SK-N-SH treated with all-trans-retinoic acid at 6 μM for 48 hours (cell line): ENCODE results near the gene LYPD6B.

Experiments
- ATAC-seq: fragments of 200-7000 bp; cut with Tn5 transposase; 3 replicates; pipeline ENCODE4 v1.9.1; 2020; ENCODE audit warnings: mild to moderate bottlenecking, moderate library complexity
- ARNTL ChIP-seq: fragments of 450-650 bp; formaldehyde crosslinking; IDR thresholded peaks from 2 replicates; pipeline ENCODE4 v1.5.0; 2020; ENCODE audit warnings: low read depth, mild to moderate bottlenecking, moderate library complexity, borderline replicate concordance
- BACH2 ChIP-seq: fragments of 250-450 bp; sonication (Bioruptor Pico); IDR thresholded peaks from 2 replicates; pipeline ENCODE4 v1.9.0; 2021; ENCODE audit warnings: mild to moderate bottlenecking, borderline replicate concordance
- ESRRG ChIP-seq: fragments of 250-450 bp; sonication (Bioruptor Pico); IDR thresholded peaks from 2 replicates; pipeline ENCODE4 v1.6.1; 2021; ENCODE audit warnings: mild to moderate bottlenecking
- GLIS3 ChIP-seq: fragments of 250-450 bp; sonication (Bioruptor Pico); IDR thresholded peaks from 2 replicates; pipeline ENCODE4 v1.5.0; 2020; ENCODE audit warnings: mild to moderate bottlenecking, moderate library complexity
- ISL1 ChIP-seq: fragments of 250-450 bp; sonication (Bioruptor Pico); IDR thresholded peaks from 2 replicates; pipeline ENCODE4 v2.1.2; 2022; ENCODE audit warnings: mild to moderate bottlenecking, moderate library complexity
- OSR1 ChIP-seq: fragments of 250-450 bp; sonication (Bioruptor Pico); IDR thresholded peaks from 2 replicates; pipeline ENCODE4 v1.8.0; 2022; ENCODE audit warnings: moderate library complexity, mild to moderate bottlenecking, inconsistent platforms
- PPARA ChIP-seq: fragments of 250-450 bp; sonication (Bioruptor Pico); IDR thresholded peaks from 2 replicates; pipeline ENCODE4 v1.5.0; 2020; ENCODE audit warnings: mild to moderate bottlenecking, borderline replicate concordance
- RARB ChIP-seq: fragments of 250-450 bp; sonication (Bioruptor Pico); IDR thresholded peaks from 2 replicates; pipeline ENCODE4 v1.8.0; 2021; ENCODE audit warnings: mild to moderate bottlenecking, moderate library complexity
- SNAI2 ChIP-seq: fragments of 250-450 bp; sonication (Bioruptor Pico); IDR thresholded peaks from 2 replicates; pipeline ENCODE4 v1.5.0; 2020; ENCODE audit warnings: mild to moderate bottlenecking, moderate library complexity
- TCF4 ChIP-seq: fragments of 250-450 bp; sonication (Bioruptor Pico); IDR thresholded peaks from 2 replicates; pipeline ENCODE4 v1.8.0; 2021; ENCODE audit warnings: mild to moderate bottlenecking, moderate library complexity, borderline replicate concordance
- TOX ChIP-seq: fragments of 250-450 bp; sonication (Bioruptor Pico); IDR thresholded peaks from 2 replicates; pipeline ENCODE4 v1.8.0; 2021; ENCODE audit warnings: mild to moderate bottlenecking, moderate library complexity, borderline replicate concordance
- ZC3H10 ChIP-seq: fragments of 250-450 bp; sonication (Bioruptor Pico); IDR thresholded peaks from 2 replicates; pipeline ENCODE4 v1.5.1; 2021; ENCODE audit warnings: mild to moderate bottlenecking, moderate library complexity
- ZFP3 ChIP-seq: fragments of 250-450 bp; sonication (Bioruptor Pico); IDR thresholded peaks from 2 replicates; pipeline ENCODE4 v1.5.0; 2020; ENCODE audit warnings: mild to moderate bottlenecking, moderate library complexity
- ZFP30 ChIP-seq: fragments of 450-650 bp; formaldehyde crosslinking; IDR thresholded peaks from 2 replicates; pipeline ENCODE4 v1.5.0; 2022; ENCODE audit warnings: mild to moderate bottlenecking, moderate library complexity
- ZNF565 ChIP-seq: fragments of 450-650 bp; formaldehyde crosslinking; conservative IDR thresholded peaks from 2 replicates; pipeline ENCODE4 v1.5.0; 2020; ENCODE audit warnings: low read depth, mild to moderate bottlenecking, moderate library complexity
- ZNF70 ChIP-seq: fragments of 450-650 bp; formaldehyde crosslinking; IDR thresholded peaks from 2 replicates; pipeline ENCODE4 v1.5.0; 2020; ENCODE audit warnings: mild to moderate bottlenecking, moderate library complexity
- TF ChIP-seq, protein P1 (sequence below): fragments of 250-450 bp; sonication (Bioruptor Pico); IDR thresholded peaks from 2 replicates; pipeline ENCODE4 v1.5.0; 2020; ENCODE audit warnings: mild to moderate bottlenecking, moderate library complexity
- TF ChIP-seq, protein P2 (sequence below): fragments of 250-450 bp; sonication (Bioruptor Pico); IDR thresholded peaks from 2 replicates; pipeline ENCODE4 v1.5.1; 2021; ENCODE audit warnings: mild to moderate bottlenecking, moderate library complexity
- TF ChIP-seq, protein P3 (sequence below): fragments of 250-450 bp; sonication (Bioruptor Pico); IDR thresholded peaks from 2 replicates; pipeline ENCODE4 v1.8.0; 2020; ENCODE audit warnings: mild to moderate bottlenecking, moderate library complexity, borderline replicate concordance
- TF ChIP-seq, protein P4 (sequence below): fragments of 250-450 bp; sonication (Bioruptor Pico); IDR thresholded peaks from 2 replicates; pipeline ENCODE4 v1.5.1; 2020; ENCODE audit warnings: low read depth, mild to moderate bottlenecking, moderate library complexity
- TF ChIP-seq, protein P5 (sequence below): fragments of 250-450 bp; sonication (Bioruptor Pico); IDR thresholded peaks from 2 replicates; pipeline ENCODE4 v1.8.0; 2021; ENCODE audit warnings: low read depth, mild to moderate bottlenecking, moderate library complexity, borderline replicate concordance

LYPD6B gene

DNA sequence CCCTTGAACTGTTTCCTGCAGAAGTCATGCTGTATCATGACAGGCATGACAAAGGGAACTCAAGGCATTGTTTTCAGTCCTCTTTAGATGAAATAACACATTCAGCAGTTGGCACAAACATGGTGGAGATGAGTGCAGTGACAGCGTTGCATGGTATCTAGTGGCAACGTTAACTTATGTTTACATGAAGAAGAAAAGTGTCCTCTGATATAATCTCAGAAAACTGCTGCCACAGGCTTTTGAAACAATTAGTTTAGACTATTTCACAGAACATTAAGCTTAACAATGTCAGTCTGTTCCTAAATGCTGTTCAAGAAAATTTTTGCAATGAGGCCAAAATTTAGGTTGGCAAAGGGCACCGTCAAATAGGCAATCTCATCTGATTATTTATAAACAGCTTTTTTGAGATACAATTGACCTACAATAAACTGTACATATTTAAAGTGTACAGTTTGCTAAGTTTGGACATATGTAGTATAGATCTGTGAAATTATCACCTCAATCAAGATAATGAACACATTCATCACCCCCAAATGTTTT is 64.7 kb downstream of the LYPD6B start:
- no peak for ATAC-seq
- no peak for TF ChIP-seq GLIS3
- TF ChIP-seq, protein P1, sequence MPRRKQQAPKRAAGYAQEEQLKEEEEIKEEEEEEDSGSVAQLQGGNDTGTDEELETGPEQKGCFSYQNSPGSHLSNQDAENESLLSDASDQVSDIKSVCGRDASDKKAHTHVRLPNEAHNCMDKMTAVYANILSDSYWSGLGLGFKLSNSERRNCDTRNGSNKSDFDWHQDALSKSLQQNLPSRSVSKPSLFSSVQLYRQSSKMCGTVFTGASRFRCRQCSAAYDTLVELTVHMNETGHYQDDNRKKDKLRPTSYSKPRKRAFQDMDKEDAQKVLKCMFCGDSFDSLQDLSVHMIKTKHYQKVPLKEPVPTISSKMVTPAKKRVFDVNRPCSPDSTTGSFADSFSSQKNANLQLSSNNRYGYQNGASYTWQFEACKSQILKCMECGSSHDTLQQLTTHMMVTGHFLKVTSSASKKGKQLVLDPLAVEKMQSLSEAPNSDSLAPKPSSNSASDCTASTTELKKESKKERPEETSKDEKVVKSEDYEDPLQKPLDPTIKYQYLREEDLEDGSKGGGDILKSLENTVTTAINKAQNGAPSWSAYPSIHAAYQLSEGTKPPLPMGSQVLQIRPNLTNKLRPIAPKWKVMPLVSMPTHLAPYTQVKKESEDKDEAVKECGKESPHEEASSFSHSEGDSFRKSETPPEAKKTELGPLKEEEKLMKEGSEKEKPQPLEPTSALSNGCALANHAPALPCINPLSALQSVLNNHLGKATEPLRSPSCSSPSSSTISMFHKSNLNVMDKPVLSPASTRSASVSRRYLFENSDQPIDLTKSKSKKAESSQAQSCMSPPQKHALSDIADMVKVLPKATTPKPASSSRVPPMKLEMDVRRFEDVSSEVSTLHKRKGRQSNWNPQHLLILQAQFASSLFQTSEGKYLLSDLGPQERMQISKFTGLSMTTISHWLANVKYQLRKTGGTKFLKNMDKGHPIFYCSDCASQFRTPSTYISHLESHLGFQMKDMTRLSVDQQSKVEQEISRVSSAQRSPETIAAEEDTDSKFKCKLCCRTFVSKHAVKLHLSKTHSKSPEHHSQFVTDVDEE (CRISPR knock-in tag), result no peak
- no peak for TF ChIP-seq SNAI2 (CRISPR knock-in tag)
- TF ChIP-seq ZFP30, result no peak
- no peak for TF ChIP-seq BACH2 (CRISPR knock-in tag)
- TF ChIP-seq, protein P2, sequence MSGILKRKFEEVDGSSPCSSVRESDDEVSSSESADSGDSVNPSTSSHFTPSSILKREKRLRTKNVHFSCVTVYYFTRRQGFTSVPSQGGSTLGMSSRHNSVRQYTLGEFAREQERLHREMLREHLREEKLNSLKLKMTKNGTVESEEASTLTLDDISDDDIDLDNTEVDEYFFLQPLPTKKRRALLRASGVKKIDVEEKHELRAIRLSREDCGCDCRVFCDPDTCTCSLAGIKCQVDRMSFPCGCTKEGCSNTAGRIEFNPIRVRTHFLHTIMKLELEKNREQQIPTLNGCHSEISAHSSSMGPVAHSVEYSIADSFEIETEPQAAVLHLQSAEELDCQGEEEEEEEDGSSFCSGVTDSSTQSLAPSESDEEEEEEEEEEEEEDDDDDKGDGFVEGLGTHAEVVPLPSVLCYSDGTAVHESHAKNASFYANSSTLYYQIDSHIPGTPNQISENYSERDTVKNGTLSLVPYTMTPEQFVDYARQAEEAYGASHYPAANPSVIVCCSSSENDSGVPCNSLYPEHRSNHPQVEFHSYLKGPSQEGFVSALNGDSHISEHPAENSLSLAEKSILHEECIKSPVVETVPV, result no peak
- TF ChIP-seq RARB (CRISPR knock-in tag), result no peak
- no peak for TF ChIP-seq ESRRG (CRISPR knock-in tag)
- no peak for TF ChIP-seq ZFP3
- TF ChIP-seq, protein P3, sequence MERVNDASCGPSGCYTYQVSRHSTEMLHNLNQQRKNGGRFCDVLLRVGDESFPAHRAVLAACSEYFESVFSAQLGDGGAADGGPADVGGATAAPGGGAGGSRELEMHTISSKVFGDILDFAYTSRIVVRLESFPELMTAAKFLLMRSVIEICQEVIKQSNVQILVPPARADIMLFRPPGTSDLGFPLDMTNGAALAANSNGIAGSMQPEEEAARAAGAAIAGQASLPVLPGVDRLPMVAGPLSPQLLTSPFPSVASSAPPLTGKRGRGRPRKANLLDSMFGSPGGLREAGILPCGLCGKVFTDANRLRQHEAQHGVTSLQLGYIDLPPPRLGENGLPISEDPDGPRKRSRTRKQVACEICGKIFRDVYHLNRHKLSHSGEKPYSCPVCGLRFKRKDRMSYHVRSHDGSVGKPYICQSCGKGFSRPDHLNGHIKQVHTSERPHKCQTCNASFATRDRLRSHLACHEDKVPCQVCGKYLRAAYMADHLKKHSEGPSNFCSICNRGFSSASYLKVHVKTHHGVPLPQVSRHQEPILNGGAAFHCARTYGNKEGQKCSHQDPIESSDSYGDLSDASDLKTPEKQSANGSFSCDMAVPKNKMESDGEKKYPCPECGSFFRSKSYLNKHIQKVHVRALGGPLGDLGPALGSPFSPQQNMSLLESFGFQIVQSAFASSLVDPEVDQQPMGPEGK (CRISPR knock-in tag), result no peak
- TF ChIP-seq, protein P4, sequence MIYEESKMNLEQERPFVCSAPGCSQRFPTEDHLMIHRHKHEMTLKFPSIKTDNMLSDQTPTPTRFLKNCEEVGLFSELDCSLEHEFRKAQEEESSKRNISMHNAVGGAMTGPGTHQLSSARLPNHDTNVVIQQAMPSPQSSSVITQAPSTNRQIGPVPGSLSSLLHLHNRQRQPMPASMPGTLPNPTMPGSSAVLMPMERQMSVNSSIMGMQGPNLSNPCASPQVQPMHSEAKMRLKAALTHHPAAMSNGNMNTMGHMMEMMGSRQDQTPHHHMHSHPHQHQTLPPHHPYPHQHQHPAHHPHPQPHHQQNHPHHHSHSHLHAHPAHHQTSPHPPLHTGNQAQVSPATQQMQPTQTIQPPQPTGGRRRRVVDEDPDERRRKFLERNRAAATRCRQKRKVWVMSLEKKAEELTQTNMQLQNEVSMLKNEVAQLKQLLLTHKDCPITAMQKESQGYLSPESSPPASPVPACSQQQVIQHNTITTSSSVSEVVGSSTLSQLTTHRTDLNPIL (CRISPR knock-in tag), result no peak
- TF ChIP-seq OSR1 (CRISPR knock-in tag), result no peak
- no peak for TF ChIP-seq TCF4 (CRISPR knock-in tag)
- no peak for TF ChIP-seq ZNF565 (CRISPR knock-in tag)

DNA sequence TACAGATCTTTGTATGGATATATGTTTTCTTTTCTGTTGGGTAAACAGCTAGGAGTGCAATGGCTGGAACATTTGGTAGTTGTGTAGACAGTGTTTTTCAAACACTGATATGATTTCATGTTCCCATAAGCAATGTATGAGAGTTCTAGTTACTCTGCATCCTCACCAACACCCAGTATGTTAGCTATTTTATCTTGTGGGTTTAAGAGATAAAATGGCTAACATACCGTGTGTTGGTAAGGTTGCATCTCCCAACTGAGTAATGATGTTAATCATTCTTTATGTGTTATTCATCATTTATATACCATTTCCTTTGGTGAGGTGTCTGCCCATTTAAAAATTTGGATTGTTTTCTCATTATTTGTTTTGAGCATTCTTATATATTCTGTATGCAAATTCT is 65.7 kb downstream of the LYPD6B start:
- TF ChIP-seq, protein P1 (CRISPR knock-in tag), result no peak
- TF ChIP-seq ZC3H10, result no peak
- TF ChIP-seq BACH2 (CRISPR knock-in tag), result no peak
- TF ChIP-seq ZFP30, result no peak
- TF ChIP-seq OSR1 (CRISPR knock-in tag), result no peak
- TF ChIP-seq ISL1 (CRISPR knock-in tag), result no peak
- no peak for TF ChIP-seq TCF4 (CRISPR knock-in tag)
- TF ChIP-seq RARB (CRISPR knock-in tag), result no peak
- TF ChIP-seq TOX, result no peak
- no peak for TF ChIP-seq ARNTL
- TF ChIP-seq ZNF70 (CRISPR knock-in tag), result no peak
- ATAC-seq, result no peak

DNA sequence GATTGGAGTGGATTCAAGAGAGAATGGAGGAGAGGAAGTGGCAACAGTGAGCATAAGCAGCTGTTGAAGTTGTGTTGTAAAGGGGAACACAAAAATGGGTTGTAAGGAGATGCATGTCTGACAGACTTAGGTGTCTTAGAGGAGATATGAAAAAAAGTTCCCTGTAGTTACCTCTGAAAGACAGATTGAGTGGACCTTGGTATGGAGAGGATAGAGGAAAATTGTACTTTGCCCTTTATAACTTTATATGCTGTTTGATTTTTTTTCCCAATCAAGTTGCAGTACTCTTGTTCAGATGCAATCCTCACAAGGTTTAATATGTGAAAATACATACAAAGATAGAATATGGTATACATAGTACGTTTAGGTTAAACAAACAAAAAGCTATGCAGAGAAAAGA is 73.6 kb downstream of the LYPD6B start:
- TF ChIP-seq, protein P1 (CRISPR knock-in tag), result no peak
- TF ChIP-seq ZFP30 (no peak), TCF4 (CRISPR knock-in tag) (no peak), GLIS3 (no peak), PPARA (CRISPR knock-in tag) (no peak)
- TF ChIP-seq, protein P5, sequence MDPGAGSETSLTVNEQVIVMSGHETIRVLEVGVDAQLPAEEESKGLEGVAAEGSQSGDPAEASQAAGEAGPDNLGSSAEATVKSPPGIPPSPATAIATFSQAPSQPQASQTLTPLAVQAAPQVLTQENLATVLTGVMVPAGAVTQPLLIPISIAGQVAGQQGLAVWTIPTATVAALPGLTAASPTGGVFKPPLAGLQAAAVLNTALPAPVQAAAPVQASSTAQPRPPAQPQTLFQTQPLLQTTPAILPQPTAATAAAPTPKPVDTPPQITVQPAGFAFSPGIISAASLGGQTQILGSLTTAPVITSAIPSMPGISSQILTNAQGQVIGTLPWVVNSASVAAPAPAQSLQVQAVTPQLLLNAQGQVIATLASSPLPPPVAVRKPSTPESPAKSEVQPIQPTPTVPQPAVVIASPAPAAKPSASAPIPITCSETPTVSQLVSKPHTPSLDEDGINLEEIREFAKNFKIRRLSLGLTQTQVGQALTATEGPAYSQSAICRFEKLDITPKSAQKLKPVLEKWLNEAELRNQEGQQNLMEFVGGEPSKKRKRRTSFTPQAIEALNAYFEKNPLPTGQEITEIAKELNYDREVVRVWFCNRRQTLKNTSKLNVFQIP, result no peak
- TF ChIP-seq, all 23 proteins: peak for 0
- ATAC-seq, result no peak
